8988T (cell line): ENCODE results near the gene CISD3.
"Not testable (repeated sequence)": the region's sequence is repeated elsewhere in the genome, so short reads cannot be mapped to it uniquely, and the experiment has no call there.

Experiments used
- DNase-seq: peaks from one replicate; pipeline ENCODE4 v3.0.0; 2011

Gene CISD3

GRCh38 chr17:38709104-38709820 lies 20.9 kb upstream of the CISD3 start:
- no peak for DNase-seq

DNA sequence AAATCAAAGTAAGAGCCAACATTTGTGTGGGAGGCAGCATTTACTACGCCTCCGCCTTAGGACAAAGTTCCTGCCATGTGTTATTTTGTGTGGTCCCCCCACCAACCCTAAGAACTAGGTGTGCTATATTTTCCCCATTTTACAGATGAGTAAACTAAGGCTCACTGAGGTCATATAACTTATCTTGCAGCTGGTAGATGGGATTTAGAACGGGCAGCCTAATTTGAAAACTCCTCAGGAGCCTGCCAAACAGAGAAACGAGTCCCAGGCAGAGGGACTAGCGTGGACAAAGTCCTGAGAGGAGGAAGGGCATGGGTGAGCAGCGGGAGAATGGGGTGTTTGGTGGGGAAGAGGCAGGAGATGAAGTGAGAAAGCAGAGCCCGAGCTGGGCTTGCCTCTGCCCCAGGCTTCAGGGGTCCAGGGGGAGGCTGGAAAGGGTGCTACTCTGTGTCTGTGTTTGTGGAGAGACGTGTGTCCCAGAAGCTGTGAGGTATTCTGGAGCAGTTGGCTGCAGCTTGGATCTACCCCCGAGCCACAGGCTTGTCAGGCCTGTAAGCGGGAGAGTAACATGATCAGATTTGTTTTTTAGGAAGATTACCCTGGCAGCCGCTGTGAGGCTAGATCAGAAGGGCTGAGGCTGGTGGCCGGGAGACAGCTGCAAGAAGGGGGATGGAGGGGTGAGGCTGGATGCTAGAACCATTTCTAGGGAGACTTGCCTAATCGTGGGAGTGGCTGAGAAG lies 20.1 kb upstream of the CISD3 start:
- DNase-seq, result no peak

DNA sequence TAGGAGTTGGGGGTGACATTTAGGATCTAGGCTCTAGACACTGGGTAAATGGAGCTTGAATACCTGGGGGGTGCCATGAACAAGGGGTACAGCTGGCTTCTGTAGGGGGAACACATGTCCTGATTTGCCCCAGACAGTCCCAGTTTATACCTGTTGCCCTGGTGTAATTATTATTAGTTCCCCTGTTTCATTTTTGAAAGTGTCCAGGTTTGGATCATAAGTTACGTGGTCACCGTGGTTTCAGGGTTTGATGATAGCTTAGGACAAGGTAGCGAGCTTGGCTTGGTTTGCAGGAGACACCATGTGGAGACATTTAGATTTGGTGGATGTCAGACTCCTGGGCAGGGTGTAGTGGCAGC lies 19.6 kb upstream of the CISD3 start:
- DNase-seq, result no peak

DNA sequence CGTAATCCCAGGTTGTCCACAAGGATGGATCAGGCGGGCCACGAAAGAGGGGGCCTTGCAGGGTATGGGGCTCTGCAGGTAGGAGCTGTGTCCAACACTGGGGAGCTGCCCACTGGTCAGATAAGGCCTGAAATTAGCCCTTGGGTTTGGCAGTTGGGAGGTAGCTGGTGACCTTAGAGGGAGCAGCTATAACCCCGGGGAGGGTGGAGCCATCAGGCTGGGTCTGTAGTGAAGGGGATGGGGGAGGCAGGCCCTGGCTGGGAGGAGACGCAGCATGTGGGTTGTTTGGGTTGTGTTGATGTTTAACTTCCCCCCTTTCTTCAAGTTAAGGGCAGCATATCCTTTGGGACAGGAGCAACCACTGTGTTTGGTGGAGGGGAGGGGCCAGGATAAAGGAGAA lies 19.2 kb upstream of the CISD3 start:
- no peak for DNase-seq

- DNase-seq, result no peak
Measured at GRCh38 chr17:38711792-38712571, 18.2 kb upstream of the CISD3 start.

DNA sequence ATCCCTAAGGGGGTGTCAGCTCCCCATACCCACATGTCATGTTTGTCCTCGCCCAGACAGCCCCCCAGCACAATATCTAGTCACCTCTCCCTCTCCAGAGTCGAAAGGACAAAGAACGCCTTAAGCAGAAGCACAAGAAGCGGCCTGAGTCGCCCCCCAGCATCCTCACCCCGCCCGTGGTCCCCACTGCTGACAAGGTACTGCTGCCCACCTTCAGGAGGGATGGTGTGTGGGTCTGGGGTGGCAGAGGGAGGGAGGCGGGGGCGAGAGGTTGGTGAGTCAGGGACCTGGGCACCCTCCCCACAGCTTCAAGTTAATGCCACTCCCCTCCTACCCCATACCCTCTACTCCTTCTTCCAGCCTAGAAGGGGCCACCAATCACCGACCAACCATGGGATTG lies 17.5 kb upstream of the CISD3 start:
- no peak for DNase-seq

GRCh38 chr17:38713456-38714075 lies 16.6 kb upstream of the CISD3 start:
- DNase-seq, result no peak

DNA sequence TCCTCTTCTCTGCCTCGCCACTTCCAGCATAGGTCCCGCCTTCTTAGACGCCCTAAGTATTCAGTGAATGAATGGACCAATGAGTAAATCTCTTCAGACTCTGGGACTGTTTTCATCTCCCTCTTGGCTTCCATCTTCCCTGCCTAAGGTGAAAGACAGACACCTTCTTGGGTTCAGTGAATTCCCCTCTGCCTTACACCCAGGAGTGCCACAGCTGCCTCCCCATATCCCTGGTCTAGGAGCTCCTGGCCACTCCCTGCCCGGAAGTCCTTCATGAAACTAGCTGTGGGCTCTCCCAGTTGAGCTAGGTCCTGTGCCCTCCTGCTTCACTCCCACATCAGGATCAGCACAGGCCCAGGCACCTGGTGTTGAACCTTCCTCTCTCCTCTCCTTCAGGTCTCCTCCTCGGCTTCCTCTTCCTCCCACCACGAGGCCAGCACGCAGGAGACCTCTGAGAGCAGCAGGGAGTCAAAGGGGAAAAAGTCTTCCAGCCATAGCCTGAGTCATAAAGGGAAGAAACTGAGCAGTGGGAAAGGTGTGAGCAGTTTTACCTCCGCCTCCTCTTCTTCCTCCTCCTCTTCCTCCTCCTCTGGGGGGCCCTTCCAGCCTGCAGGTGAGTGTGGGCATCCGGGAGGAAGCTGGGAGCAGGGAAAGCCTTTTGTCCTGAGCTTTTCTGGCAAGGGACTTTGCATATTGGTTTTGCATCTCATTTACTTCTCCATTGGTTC lies 14.8 kb upstream of the CISD3 start:
- DNase-seq, result no peak

GRCh38 chr17:38716368-38717005 lies 13.7 kb upstream of the CISD3 start:
- no peak for DNase-seq

- DNase-seq, result no peak
Measured at GRCh38 chr17:38717139-38717745, 12.9 kb upstream of the CISD3 start.

DNA sequence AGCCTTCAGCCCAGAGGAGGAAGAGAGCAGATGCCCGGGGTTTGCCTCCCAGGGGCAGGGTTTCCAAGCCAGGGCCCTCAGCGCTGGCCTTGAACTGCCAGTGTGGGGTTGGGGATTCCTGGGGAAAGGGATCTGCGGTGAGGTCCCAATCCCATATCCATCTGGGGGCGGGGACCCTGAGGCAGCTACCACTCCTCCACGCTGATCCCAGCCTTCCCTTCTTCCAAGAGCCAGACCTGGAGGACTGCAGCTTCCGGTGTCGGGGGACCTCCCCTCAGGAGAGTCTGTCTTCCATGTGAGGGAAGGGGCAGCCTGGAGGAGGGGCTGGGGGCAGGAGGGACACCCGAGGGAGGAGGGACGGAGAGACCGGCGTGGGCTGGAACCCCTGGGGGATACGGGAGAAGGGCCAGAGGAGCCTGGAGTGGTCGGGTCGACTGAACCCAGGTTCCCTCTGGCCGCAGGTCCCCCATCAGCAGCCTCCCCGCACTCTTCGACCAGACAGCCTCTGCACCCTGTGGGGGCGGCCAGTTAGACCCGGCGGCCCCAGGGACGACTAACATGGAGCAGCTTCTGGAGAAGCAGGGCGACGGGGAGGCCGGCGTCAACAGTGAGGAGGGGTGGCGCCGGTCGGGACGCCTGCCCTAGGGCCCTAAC lies 10.7 kb upstream of the CISD3 start:
- DNase-seq, result no peak

- DNase-seq, result no peak
Measured at GRCh38 chr17:38719943-38720641, 10.0 kb upstream of the CISD3 start.

DNA sequence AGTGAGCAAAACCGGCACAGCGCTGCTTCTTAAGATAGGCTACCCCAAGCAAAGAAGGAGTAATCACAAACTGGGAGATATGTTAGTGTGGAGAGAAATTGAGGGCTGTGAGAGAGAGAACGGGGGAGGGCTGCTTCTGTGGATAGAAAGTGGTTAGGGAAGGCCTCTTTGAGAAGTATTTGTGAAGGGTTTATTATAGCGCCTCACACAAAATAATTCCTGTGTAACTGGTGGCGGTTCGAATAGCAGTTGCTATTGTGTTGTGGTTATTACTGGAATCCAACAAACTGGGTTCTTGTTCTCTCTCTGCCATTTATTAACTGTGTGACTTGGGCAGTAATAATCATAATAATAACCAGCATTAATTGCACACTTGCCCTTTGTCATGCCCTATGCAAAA lies 9.2 kb upstream of the CISD3 start:
- DNase-seq, result no peak

GRCh38 chr17:38721802-38722201 lies 8.3 kb upstream of the CISD3 start:
- DNase-seq, result no peak

DNA sequence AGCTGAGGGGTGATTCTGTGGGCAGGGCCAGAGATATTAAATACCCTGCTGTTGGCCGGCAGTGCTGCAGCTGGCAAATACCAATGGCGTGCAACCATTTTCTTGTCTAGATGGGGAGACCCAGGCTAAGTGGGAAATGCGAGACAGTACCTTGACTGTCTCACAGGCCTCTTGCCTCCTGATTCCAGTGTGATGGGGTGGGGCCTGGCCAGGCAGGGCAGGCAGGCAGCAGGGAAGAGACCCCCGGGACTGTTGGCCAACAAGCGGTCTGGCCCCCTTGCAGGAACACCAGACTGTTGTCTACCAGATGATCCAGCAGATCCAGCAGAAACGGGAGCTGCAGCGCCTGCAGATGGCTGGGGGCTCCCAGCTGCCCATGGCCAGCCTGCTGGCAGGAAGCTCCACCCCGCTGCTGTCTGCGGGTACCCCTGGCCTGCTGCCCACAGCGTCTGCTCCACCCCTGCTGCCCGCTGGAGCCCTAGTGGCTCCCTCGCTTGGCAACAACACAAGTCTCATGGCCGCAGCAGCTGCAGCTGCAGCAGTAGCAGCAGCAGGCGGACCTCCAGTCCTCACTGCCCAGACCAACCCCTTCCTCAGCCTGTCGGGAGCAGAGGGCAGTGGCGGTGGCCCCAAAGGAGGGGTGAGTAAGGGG lies 5.7 kb upstream of the CISD3 start:
- no peak for DNase-seq

DNA sequence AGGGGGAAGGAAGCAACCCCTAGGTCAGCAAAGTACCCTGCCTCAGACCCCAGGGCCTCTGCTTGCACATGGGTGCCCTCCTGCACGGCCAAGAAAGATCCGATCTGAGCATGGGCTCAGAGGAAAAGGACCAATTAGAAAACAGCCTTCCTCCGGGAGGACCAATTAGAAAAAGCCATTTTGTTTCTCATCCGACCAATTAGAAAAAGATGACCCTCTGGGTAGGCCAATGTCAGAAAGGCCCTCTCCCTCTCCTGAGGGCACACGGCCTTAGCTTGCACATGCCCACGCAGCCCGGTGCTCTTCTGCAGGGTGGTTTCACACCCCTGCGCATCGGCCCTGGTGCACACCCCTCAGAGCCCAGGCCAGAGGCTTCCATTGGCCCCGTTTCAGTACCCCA lies 5.1 kb upstream of the CISD3 start:
- no peak for DNase-seq

DNA sequence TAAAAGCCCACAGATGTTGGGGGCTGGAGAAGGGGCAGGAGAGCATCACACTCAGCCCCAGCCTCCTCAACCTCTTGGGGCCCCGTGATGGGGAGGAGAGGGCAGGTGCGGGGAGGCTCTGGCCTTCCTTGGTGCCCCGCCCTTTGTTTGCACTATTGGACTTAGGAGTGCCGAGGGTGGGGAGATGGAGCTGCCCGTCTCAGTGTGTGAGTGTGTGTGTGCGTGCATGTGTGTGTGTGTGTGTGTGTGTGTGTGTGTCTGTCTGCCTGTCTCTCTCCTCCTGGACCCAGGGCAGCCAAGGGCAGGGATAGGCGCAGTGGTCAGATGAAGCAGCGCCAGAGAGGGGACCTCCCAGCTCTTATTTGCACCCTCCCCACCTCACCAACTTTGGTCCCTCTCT lies 4.0 kb upstream of the CISD3 start:
- DNase-seq, result not testable (repeated sequence)

GRCh38 chr17:38727736-38728135 lies 2.4 kb upstream of the CISD3 start:
- no peak for DNase-seq

DNA sequence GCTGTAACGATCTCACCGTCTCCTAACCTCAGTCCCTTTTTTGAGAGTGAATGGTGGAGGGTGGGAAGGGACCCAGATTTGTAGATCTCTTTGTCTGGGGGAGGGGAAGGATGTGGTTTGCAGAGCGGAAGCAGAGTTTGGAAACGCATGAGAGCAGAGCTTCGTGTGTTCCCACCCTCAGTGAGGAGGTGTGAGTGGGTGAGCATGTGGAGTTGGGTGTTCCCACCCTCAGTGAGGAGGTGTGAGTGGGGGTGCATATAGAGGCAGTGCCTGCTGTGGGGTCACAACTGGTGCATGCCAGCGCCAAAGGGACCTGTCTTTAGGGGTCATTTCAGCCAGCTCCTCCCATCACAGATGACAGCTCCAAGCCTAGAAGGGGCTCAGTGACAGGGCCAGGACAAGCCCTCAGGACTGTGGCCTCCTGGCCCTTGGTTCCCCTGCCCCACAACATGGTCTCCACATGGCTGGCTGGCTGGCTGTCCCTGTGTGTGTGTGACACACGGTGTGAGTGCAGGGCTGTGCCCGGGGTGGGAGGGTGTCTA lies 1.8 kb upstream of the CISD3 start:
- DNase-seq, result no peak

- DNase-seq, result no peak
Measured at GRCh38 chr17:38729368-38729885, 714 bp upstream of the CISD3 start.
